OCI-LY7 (cell line): ENCODE measurements around the gene SAC3D1.

ENCODE experiments used
- EZH2phosphoT487 ChIP-seq: fragments of 200-600 bp; sonication (generic); IDR thresholded peaks from 2 replicates; pipeline ENCODE4 v1.6.1; 2018; ENCODE audit warnings: low read depth, borderline replicate concordance, mild to moderate bottlenecking, mixed run types, antibody characterized with exemption, low read length, moderate library complexity, mixed read lengths
- TF ChIP-seq, protein P1 (sequence below): fragments of 200-600 bp; sonication (generic); conservative IDR thresholded peaks from 2 replicates; pipeline ENCODE4 v1.5.1; 2014; ENCODE audit warnings: mild to moderate bottlenecking, antibody characterized with exemption, low read length, moderate library complexity, mixed read lengths

DNA sequence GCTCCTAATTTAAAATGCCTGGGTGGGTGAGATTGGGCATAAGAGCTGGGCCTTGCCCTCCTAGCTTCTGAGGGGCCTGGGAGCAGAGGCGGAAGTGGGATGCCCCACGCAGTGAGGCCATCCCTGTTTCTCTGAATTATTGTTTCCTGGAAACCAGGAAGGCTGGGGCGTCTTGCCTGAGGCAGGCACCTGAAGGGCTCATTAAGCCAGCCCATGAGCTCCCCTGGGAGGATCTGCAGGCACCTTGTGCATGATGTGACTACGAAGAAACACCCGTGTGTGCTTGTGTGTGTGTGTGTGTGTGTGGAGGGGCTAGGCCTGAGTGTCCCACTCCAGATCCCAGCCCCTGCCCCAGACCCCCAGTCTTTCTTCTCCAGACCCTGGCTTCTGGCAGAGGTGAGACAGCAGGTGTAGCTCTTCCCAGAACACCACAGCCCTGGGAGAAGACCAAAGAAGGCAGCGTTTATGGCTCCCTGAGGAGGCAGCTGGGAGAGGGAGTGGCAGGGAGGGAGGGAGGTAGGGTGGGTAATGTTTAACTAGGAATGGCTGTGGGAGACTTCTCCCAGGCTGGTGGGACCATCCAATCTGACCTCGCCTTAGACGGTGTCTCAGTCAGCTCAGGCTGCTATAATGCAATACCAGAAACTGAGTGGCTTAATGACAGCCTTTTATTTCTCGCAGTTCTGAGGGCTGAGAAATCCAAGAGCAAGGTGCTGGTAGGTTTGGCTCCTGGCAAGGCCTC is 42.1 kb upstream of the SAC3D1 start:
- TF ChIP-seq, protein P1, sequence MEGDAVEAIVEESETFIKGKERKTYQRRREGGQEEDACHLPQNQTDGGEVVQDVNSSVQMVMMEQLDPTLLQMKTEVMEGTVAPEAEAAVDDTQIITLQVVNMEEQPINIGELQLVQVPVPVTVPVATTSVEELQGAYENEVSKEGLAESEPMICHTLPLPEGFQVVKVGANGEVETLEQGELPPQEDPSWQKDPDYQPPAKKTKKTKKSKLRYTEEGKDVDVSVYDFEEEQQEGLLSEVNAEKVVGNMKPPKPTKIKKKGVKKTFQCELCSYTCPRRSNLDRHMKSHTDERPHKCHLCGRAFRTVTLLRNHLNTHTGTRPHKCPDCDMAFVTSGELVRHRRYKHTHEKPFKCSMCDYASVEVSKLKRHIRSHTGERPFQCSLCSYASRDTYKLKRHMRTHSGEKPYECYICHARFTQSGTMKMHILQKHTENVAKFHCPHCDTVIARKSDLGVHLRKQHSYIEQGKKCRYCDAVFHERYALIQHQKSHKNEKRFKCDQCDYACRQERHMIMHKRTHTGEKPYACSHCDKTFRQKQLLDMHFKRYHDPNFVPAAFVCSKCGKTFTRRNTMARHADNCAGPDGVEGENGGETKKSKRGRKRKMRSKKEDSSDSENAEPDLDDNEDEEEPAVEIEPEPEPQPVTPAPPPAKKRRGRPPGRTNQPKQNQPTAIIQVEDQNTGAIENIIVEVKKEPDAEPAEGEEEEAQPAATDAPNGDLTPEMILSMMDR, result no peak
- no peak for TF ChIP-seq EZH2phosphoT487
